Hepatocyte (in vitro differentiated cells): ENCODE results near the gene PDZD4.

Source experiments
- CTCF ChIP-seq: fragments of 200-600 bp; sonication (generic); IDR thresholded peaks from 2 replicates; pipeline ENCODE4 v1.5.1; 2016; ENCODE audit warnings: antibody characterized with exemption, mild to moderate bottlenecking; ENCODE audit not compliant: poor library complexity
- EZH2 ChIP-seq: fragments of 200-600 bp; sonication (generic); IDR thresholded peaks from 2 replicates; pipeline ENCODE4 v1.6.1; 2016; ENCODE audit warnings: antibody characterized with exemption, mild to moderate bottlenecking, borderline replicate concordance
- EZH2phosphoT487 ChIP-seq: fragments of 200-600 bp; sonication (generic); IDR thresholded peaks from one replicate; pipeline ENCODE4 v1.6.1; 2018; ENCODE audit warnings: antibody characterized with exemption, mild to moderate bottlenecking, low read depth, moderate library complexity; ENCODE audit not compliant: unreplicated experiment, severe bottlenecking

- TF ChIP-seq CTCF (no peak), EZH2phosphoT487 (no peak), EZH2 (no peak)
These were observed 36.1 kb upstream of the PDZD4 start for GRCh38 chrX:153866302-153867019.
